Glutamatergic neuron (in vitro differentiated cells): ENCODE measurements around the gene OR2W1. TPM values are rescaled to one million over a fixed set of nuclear protein-coding genes. Genes with fewer than 3 reads are reported as not detected.
A peak's percentile ranks its signal among the peaks of the same experiment; 100 is the strongest.

Experiments used
- DNase-seq: peaks from one replicate; pipeline ENCODE4 v3.0.0; 2022
- H3K27ac Mint-ChIP-seq: one replicate; pipeline ENCODE4 v1.8.0; 2020; ENCODE audit warnings: mild to moderate bottlenecking, mixed read lengths, inconsistent platforms; ENCODE audit not compliant: unreplicated experiment
- H3K27me3 Mint-ChIP-seq: one replicate; pipeline ENCODE4 v1.8.0; 2020; ENCODE audit warnings: mild to moderate bottlenecking, moderate library complexity, mixed read lengths, inconsistent platforms; ENCODE audit not compliant: unreplicated experiment
- H3K36me3 Mint-ChIP-seq: one replicate; pipeline ENCODE4 v1.8.0; 2020; ENCODE audit warnings: mild to moderate bottlenecking, mixed read lengths, inconsistent platforms; ENCODE audit not compliant: unreplicated experiment
- H3K4me1 Mint-ChIP-seq: one replicate; pipeline ENCODE4 v1.8.0; 2020; ENCODE audit warnings: mild to moderate bottlenecking, low read depth, mixed read lengths, inconsistent platforms; ENCODE audit not compliant: unreplicated experiment
- H3K4me3 Mint-ChIP-seq: one replicate; pipeline ENCODE4 v1.8.0; 2020; ENCODE audit warnings: mild to moderate bottlenecking, mixed read lengths, inconsistent platforms; ENCODE audit not compliant: unreplicated experiment
- H3K9me3 Mint-ChIP-seq: one replicate; pipeline ENCODE4 v1.8.0; 2020; ENCODE audit warnings: mild to moderate bottlenecking, moderate library complexity, mixed read lengths, inconsistent platforms; ENCODE audit not compliant: unreplicated experiment
- CTCF ChIP-seq: fragments of 200-600 bp; sonication (generic); IDR thresholded peaks from one replicate; pipeline ENCODE4 v1.5.0; 2021; ENCODE audit not compliant: partially characterized antibody, unreplicated experiment
- total RNA-seq: library from RNA; stranded (reverse); fragmentation: NEBNext Ultra II Directional; extraction: Animal tissue kit (Norgen Biotek cat#: 25700); gene quantifications from one replicate; pipeline ENCODE4 v1.2.1, GENCODE V29; 2021; ENCODE audit not compliant: unreplicated experiment

The OR2W1 gene
- total RNA-seq, 1 donor from 2014 or later = not detected

DNA sequence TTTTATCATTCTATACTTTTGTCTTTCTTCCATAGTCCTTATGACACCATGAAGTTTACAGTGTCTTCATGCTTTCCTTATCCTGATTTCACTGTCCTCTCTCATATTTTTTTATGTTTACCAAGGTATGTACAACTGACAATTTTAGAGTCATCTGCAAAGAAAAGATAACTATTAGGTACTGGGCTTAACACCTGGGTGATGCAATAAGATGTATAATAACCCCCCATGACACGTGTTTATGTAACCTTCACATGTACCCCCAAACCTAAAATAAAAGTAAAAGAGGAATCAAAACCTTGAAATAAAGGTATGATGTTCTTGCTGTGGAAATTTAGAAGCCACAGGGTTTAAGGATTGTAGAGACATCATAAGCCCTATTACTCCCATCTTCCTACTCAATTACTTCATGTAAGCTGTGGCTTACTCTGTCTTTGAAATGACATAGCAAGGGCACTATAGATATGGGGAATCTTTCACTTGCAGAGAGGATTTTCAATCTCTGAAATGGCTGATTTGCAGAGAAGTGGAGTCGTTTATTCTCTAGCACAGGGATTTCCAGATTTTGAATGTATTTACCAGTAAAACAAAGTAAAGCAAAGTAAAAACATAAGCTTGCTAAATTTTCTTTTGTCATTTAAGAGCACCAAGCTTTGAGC is 18.9 kb downstream of the OR2W1 start:
- Mint-ChIP-seq H3K4me3 (no peak overlapping the region), H3K9me3 (no peaks in the 10 kb centered on the region)

GRCh38 chr6:29021434-29021833 is 23.5 kb downstream of the OR2W1 start:
- Mint-ChIP-seq H3K36me3 (peaks cover 10% of the 10 kb centered on the region), H3K27me3 (peaks cover 3% of the 10 kb centered on the region), H3K9me3 (peaks cover 2% of the 10 kb centered on the region), H3K4me3 (no peak overlapping the region), H3K27ac (no peak overlapping the region), H3K4me1 (no peaks in the 10 kb centered on the region)
- DNase-seq = no peak
- TF ChIP-seq CTCF = no peak

More for the DNA sequence above, 18.9 kb downstream of the OR2W1 start:
- Mint-ChIP-seq H3K4me1 (no peaks in the 10 kb centered on the region), H3K36me3 (peaks cover 10% of the 10 kb centered on the region), H3K27me3 (no peaks in the 10 kb centered on the region), H3K27ac (no peak overlapping the region)
- TF ChIP-seq CTCF = no peak
- DNase-seq = no peak

DNA sequence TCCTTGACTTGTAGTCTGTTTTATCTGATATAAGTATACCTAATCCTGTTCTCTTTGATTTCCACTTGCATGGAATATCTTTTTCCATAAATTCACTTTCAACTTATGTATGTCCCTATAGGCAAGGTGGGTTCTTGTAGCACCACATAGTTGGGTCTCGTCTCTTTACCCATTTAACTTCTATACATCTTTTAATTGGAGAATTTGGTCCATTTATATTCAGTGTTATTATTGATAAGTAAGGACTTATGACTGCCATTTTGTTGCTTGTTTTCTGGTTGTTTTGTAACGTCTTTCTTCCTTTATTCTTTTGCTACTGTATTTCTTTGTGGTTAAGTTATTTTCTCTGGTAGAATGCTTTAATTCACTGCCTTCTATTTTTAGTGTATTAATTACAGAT is 25.3 kb downstream of the OR2W1 start:
- Mint-ChIP-seq H3K4me1 (no peaks in the 10 kb centered on the region), H3K36me3 (peaks cover 10% of the 10 kb centered on the region), H3K27ac (no peak overlapping the region), H3K27me3 (peaks cover 6% of the 10 kb centered on the region), H3K9me3 (peaks cover 2% of the 10 kb centered on the region), H3K4me3 (no peak overlapping the region)
- DNase-seq = no peak
- TF ChIP-seq CTCF = no peak

GRCh38 chr6:29017428-29017802 is 27.6 kb downstream of the OR2W1 start:
- no peak for DNase-seq
- H3K27me3 Mint-ChIP-seq = peaks cover 6% of the 10 kb centered on the region
- no peak overlapping the region for H3K27ac Mint-ChIP-seq
- no peaks in the 10 kb centered on the region for H3K4me1 Mint-ChIP-seq
- TF ChIP-seq CTCF = peak; percentile 13
- peaks cover 10% of the 10 kb centered on the region for H3K36me3 Mint-ChIP-seq
- peaks cover 2% of the 10 kb centered on the region for H3K9me3 Mint-ChIP-seq
- peak overlapping the region; percentile 96 for H3K4me3 Mint-ChIP-seq

- peak; percentile 90 for TF ChIP-seq CTCF
- H3K4me1 Mint-ChIP-seq = no peaks in the 10 kb centered on the region
- peaks cover 5% of the 10 kb centered on the region for H3K36me3 Mint-ChIP-seq
- peak; percentile 81 for DNase-seq
- H3K9me3 Mint-ChIP-seq = peaks cover 2% of the 10 kb centered on the region
- H3K27ac Mint-ChIP-seq = peak overlapping the region; percentile 35
- H3K4me3 Mint-ChIP-seq = peak overlapping the region; percentile 96
- peaks cover 6% of the 10 kb centered on the region for H3K27me3 Mint-ChIP-seq
Measured at GRCh38 chr6:29016559-29017427, 28.2 kb downstream of the OR2W1 start.
